Measurements from ENCODE around the gene DDX41. TPM values are rescaled to one million over a fixed set of nuclear protein-coding genes. Genes with fewer than 3 reads are reported as not detected.

DDX41 gene
- total RNA-seq, 1 experiment from 2014 or later: 135 TPM

DNA sequence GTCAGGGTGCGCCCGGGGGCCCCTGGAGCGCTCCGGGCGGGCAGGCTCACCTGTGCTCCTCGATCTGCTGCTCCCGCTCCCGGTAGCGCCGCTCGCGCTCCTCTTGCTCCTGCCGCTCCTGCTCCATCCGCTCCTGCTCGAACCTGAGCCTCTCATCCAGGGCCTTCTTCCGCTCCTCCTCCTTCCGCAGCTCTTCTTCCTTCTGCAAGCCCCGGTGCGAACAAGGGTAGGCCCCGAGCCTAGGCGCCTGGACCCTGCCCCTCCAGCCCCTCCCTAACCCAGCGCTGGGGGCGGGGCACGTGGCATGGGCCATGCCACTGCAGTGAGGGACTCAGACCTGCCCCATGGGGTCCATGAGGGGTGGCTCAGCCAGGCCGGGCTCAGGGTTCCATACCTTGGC, 49.9 kb downstream of the DDX41 start:
- DNase-seq (ENCODE audit: unreplicated experiment): no peak
- CTCF ChIA-PET: interaction anchor here (1.2 to 4.0 kb wide), 2 partner anchors 11 to 30 kb away, joined by 5 to 39 read pairs; no protein-coding TSS in a partner anchor
- no peak overlapping the region for H3K27ac Mint-ChIP-seq (ENCODE audit: low read depth, unreplicated experiment)
- POLR2A ChIA-PET: no interaction called here
- intact Hi-C loops (cut with micrococcal nuclease): no loop called here
- no peaks in the 10 kb centered on the region for H3K9me3 Mint-ChIP-seq (ENCODE audit: unreplicated experiment)
- BruUV-seq (replicated peaks): no TSS peak
- TF ChIP-seq, protein P1, sequence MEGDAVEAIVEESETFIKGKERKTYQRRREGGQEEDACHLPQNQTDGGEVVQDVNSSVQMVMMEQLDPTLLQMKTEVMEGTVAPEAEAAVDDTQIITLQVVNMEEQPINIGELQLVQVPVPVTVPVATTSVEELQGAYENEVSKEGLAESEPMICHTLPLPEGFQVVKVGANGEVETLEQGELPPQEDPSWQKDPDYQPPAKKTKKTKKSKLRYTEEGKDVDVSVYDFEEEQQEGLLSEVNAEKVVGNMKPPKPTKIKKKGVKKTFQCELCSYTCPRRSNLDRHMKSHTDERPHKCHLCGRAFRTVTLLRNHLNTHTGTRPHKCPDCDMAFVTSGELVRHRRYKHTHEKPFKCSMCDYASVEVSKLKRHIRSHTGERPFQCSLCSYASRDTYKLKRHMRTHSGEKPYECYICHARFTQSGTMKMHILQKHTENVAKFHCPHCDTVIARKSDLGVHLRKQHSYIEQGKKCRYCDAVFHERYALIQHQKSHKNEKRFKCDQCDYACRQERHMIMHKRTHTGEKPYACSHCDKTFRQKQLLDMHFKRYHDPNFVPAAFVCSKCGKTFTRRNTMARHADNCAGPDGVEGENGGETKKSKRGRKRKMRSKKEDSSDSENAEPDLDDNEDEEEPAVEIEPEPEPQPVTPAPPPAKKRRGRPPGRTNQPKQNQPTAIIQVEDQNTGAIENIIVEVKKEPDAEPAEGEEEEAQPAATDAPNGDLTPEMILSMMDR (IDR thresholded peaks at IDR 0.05; ENCODE audit: unreplicated experiment): no peak
- H3K27me3 Mint-ChIP-seq (ENCODE audit: insufficient read depth, unreplicated experiment): no peaks in the 10 kb centered on the region
- H3K4me3 Mint-ChIP-seq (ENCODE audit: unreplicated experiment): no peak overlapping the region
- H3K4me1 Mint-ChIP-seq (ENCODE audit: insufficient read depth, unreplicated experiment): peaks cover 31% of the 10 kb centered on the region
- H3K36me3 Mint-ChIP-seq (ENCODE audit: insufficient read depth, unreplicated experiment): peaks cover 32% of the 10 kb centered on the region

- Mint-ChIP-seq H3K4me1 (ENCODE audit: insufficient read depth, unreplicated experiment) (peaks cover 17% of the 10 kb centered on the region), H3K4me3 (ENCODE audit: unreplicated experiment) (no peak overlapping the region), H3K27me3 (ENCODE audit: insufficient read depth, unreplicated experiment) (no peaks in the 10 kb centered on the region), H3K27ac (ENCODE audit: low read depth, unreplicated experiment) (no peak overlapping the region), H3K36me3 (ENCODE audit: insufficient read depth, unreplicated experiment) (peaks cover 32% of the 10 kb centered on the region), H3K9me3 (ENCODE audit: unreplicated experiment) (no peaks in the 10 kb centered on the region)
- ChIA-PET POLR2A (interaction anchor here (1.3 to 1.6 kb wide), 2 partner anchors 17 to 33 kb away, joined by 3 to 5 read pairs; partner anchors contain the start of gene PDLIM7), CTCF (interaction anchor here (0.6 to 4.0 kb wide), 8 partner anchors 9 to 921 kb away, joined by 3 to 39 read pairs (median 3); no protein-coding TSS in a partner anchor)
- intact Hi-C loops (cut with micrococcal nuclease): no loop called here
- no peak for DNase-seq (ENCODE audit: unreplicated experiment)
- TF ChIP-seq, protein P1 (IDR thresholded peaks at IDR 0.05; ENCODE audit: unreplicated experiment): no peak
- no TSS peak for BruUV-seq (replicated peaks)
Observed at GRCh38 chr5:177465044-177465443, 51.7 kb downstream of the DDX41 start.

GRCh38 chr5:177462021-177462670, 54.6 kb downstream of the DDX41 start:
- BruUV-seq (replicated peaks): no TSS peak
- Mint-ChIP-seq H3K9me3 (ENCODE audit: unreplicated experiment) (no peaks in the 10 kb centered on the region), H3K27ac (ENCODE audit: low read depth, unreplicated experiment) (no peak overlapping the region), H3K4me3 (ENCODE audit: unreplicated experiment) (no peak overlapping the region), H3K27me3 (ENCODE audit: insufficient read depth, unreplicated experiment) (no peaks in the 10 kb centered on the region), H3K4me1 (ENCODE audit: insufficient read depth, unreplicated experiment) (no peaks in the 10 kb centered on the region), H3K36me3 (ENCODE audit: insufficient read depth, unreplicated experiment) (peaks cover 34% of the 10 kb centered on the region)
- DNase-seq (ENCODE audit: unreplicated experiment): no peak
- TF ChIP-seq, protein P1 (IDR thresholded peaks at IDR 0.05; ENCODE audit: unreplicated experiment): no peak
- ChIA-PET CTCF (interaction anchor here (0.9 to 1.6 kb wide), 2 partner anchors 30 to 84 kb away, joined by 4 read pairs; no protein-coding TSS in a partner anchor), POLR2A (interaction anchor here (1.2 to 1.4 kb wide), 2 partner anchors 11 to 73 kb away, joined by 3 to 6 read pairs; no protein-coding TSS in a partner anchor)
- intact Hi-C loops (cut with micrococcal nuclease): no loop called here

Other genes with a start within 250 kb of the DDX41 start
- gene RAB24, start 213.2 kb downstream of the DDX41 start, total RNA-seq (2022): 34.3 and 42.6 TPM in 2 replicates
- gene PRELID1, start 213.2 kb downstream of the DDX41 start, total RNA-seq (2022): 217 and 267 TPM in 2 replicates
- 8.4 and 13.2 TPM in 2 replicates for gene MXD3, start 205.1 kb downstream of the DDX41 start, total RNA-seq (2022)
- 221 and 279 TPM in 2 replicates for gene LMAN2, start 165.3 kb downstream of the DDX41 start, total RNA-seq (2022)
- gene RGS14, start 159.0 kb downstream of the DDX41 start, total RNA-seq (2022): 7.8 and 12.6 TPM in 2 replicates
- gene SLC34A1, start 132.5 kb downstream of the DDX41 start, total RNA-seq (2022): not detected in 2 replicates
- not detected in 2 replicates for gene PFN3, start 116.3 kb downstream of the DDX41 start, total RNA-seq (2022)
- gene F12, start 107.4 kb downstream of the DDX41 start, total RNA-seq (2022): 13.6 and 16.5 TPM in 2 replicates
- gene GRK6, start 90.3 kb downstream of the DDX41 start, total RNA-seq (2022): 45.2 and 52.0 TPM in 2 replicates
- 15.0 and 23.2 TPM in 2 replicates for gene PRR7, start 70.1 kb downstream of the DDX41 start, total RNA-seq (2022)
- gene DBN1, start 43.3 kb downstream of the DDX41 start, total RNA-seq (2022): 149 and 165 TPM in 2 replicates
- 164 and 257 TPM in 2 replicates for gene PDLIM7, start 19.4 kb downstream of the DDX41 start, total RNA-seq (2022)
- gene DOK3, start 7.1 kb downstream of the DDX41 start, total RNA-seq (2022): 5.4 and 6.0 TPM in 2 replicates
- 73.5 and 80.4 TPM in 2 replicates for gene FAM193B, start 37.6 kb upstream of the DDX41 start, total RNA-seq (2022)
- 301 and 365 TPM in 2 replicates for gene TMED9, start 75.2 kb upstream of the DDX41 start, total RNA-seq (2022)
- 37.9 and 38.8 TPM in 2 replicates for gene B4GALT7, start 83.2 kb upstream of the DDX41 start, total RNA-seq (2022)